ENCODE data around the gene DAAM1. TPM values are rescaled to one million over a fixed set of nuclear protein-coding genes. Genes with fewer than 3 reads are reported as not detected.

The DAAM1 gene
- polyA plus RNA-seq, 1 of the 3 experiments (the other 2 are of a cell fraction) = 5.1 TPM

DNA sequence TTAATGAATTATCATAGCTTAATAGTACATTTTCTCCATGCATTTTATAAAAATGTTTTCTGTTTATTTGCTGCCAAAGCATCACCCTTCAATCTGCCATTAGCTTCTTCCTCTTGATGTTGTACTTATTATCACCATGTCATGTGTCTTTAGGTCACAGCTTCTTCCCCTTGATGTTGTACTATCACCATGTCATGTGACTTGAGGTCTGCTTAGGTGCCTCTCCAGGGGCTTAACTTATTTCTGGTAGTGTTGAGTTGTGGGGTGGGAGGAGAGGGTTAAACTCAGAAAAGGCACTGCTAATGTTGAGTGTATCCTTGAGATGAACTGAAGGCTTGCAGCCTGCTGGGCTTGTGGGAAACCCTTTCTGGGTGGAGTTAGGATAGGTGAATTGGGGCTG, 87.8 kb downstream of the DAAM1 start:
- Histone ChIP-seq H3K27ac (ENCODE audit: low read depth in 2 of 2, low read length in 1 of 2) (peak overlapping the region; percentile 62 to 77; a peak in 3 of 4 replicates), H3K9me3 (no peaks in the 10 kb centered on the region), H3K27me3 (ENCODE audit: insufficient read depth) (no peaks in the 10 kb centered on the region), H3K4me1 (ENCODE audit: control insufficient read depth in 1 of 2, insufficient read depth in 2 of 2, low read depth in 1 of 2, low read length in 1 of 2) (peaks cover 2 to 41% of the 10 kb centered on the region in 2 experiments), H3K79me2 (ENCODE audit: insufficient read depth) (no peaks in the 10 kb centered on the region), H2AFZ (ENCODE audit: low read depth) (no peak overlapping the region), H3F3A (replicated peaks; ENCODE audit: insufficient read depth) (peaks cover 43% of the 10 kb centered on the region), H3K9ac (no peak overlapping the region), H3K9me2 (no peaks in the 10 kb centered on the region), H3K4me2 (peak overlapping the region; percentile 3; the same call in 1 of the 2 replicates), H3K36me3 (replicated peaks in 1 of 2; ENCODE audit: control insufficient read depth in 1 of 2, insufficient read depth in 2 of 2, low read length in 1 of 2) (peaks cover 0 to 4% of the 10 kb centered on the region in 2 experiments), H4K20me1 (ENCODE audit: insufficient read depth) (no peaks in the 10 kb centered on the region), H3K4me3 (ENCODE audit: low read depth in 2 of 2, low read length in 1 of 2) (no peak overlapping the region)
- ChIA-PET POLR2A (no interaction called here), CTCF (no interaction called here)
- TF ChIP-seq, protein P1, sequence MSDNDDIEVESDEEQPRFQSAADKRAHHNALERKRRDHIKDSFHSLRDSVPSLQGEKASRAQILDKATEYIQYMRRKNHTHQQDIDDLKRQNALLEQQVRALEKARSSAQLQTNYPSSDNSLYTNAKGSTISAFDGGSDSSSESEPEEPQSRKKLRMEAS (IDR thresholded peaks at IDR 0.05; ENCODE audit: low read depth) = no peak
- TF ChIP-seq NRF1 (IDR thresholded peaks at IDR 0.05; ENCODE audit: low read depth, low read length) (no peak), TEAD4 (IDR thresholded peaks at IDR 0.05; ENCODE audit: borderline replicate concordance, insufficient read depth) (no peak), POLR2AphosphoS5 (IDR thresholded peaks at IDR 0.05; ENCODE audit: low read depth, low read length) (no peak), ELF1 (IDR thresholded peaks at IDR 0.05) (no peak), CHD2 (IDR thresholded peaks at IDR 0.05; ENCODE audit: low read length, partially characterized antibody) (no peak), MEF2A (IDR thresholded peaks at IDR 0.05; ENCODE audit: borderline replicate concordance, low read depth) (no peak), RCOR1 (IDR thresholded peaks at IDR 0.05; ENCODE audit: low read length) (no peak), EP300 (IDR thresholded peaks at IDR 0.05; ENCODE audit: borderline replicate concordance in 1 of 2, low read depth in 1 of 2, low read length in 1 of 2) (no peak), SMC3 (IDR thresholded peaks at IDR 0.05; ENCODE audit: low read depth, low read length) (no peak), EZH2phosphoT487 (IDR thresholded peaks at IDR 0.05; ENCODE audit: borderline replicate concordance, low read depth) (no peak), NFIC (IDR thresholded peaks at IDR 0.05; ENCODE audit: borderline replicate concordance) (no peak), FOSL2 (IDR thresholded peaks at IDR 0.05; ENCODE audit: borderline replicate concordance, low read depth) (no peak), GATA2 (CRISPR knock-in tag; IDR thresholded peaks at IDR 0.05) (no peak), JUND (IDR thresholded peaks at IDR 0.05) (no peak), SIN3A (IDR thresholded peaks at IDR 0.05; ENCODE audit: borderline replicate concordance, low read depth, low read length) (no peak)
- TF ChIP-seq, protein P2, sequence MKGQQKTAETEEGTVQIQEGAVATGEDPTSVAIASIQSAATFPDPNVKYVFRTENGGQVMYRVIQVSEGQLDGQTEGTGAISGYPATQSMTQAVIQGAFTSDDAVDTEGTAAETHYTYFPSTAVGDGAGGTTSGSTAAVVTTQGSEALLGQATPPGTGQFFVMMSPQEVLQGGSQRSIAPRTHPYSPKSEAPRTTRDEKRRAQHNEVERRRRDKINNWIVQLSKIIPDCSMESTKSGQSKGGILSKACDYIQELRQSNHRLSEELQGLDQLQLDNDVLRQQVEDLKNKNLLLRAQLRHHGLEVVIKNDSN (IDR thresholded peaks at IDR 0.05; ENCODE audit: borderline replicate concordance, low read depth) = no peak
- TF ChIP-seq, protein P3, sequence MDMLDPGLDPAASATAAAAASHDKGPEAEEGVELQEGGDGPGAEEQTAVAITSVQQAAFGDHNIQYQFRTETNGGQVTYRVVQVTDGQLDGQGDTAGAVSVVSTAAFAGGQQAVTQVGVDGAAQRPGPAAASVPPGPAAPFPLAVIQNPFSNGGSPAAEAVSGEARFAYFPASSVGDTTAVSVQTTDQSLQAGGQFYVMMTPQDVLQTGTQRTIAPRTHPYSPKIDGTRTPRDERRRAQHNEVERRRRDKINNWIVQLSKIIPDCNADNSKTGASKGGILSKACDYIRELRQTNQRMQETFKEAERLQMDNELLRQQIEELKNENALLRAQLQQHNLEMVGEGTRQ (IDR thresholded peaks at IDR 0.05; ENCODE audit: borderline replicate concordance, low read depth, low read length) = no peak
- DNase-seq = no peak

DNA sequence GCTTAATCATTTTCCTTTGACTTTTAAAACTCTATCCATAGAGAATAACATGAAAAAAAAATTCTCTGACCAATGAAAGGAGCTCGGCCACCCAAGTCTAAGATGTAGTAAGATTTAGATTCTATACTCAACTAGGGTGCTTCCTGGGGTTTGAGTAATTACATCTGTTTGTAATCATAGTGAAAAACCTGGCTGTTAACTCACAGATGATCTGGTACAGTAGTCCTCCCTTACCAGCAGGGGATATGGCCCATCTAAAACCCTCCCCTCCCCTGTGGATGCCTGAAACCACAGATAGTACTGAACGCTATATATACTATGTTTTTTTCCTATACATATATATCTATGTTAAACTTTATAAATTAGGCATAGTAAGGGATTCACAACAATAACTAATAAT, 89.2 kb downstream of the DAAM1 start:
- 0 out of 2 replicates have a peak overlapping the region, but pooled peaks have one; percentile 38 for H3K4me2 ChIP-seq
- H3F3A ChIP-seq (replicated peaks; ENCODE audit: insufficient read depth) = peaks cover 43% of the 10 kb centered on the region
- peaks cover 2 to 41% of the 10 kb centered on the region in 2 experiments for H3K4me1 ChIP-seq (ENCODE audit: control insufficient read depth in 1 of 2, insufficient read depth in 2 of 2, low read depth in 1 of 2, low read length in 1 of 2)
- no peak for DNase-seq
- peaks cover 0 to 4% of the 10 kb centered on the region in 2 experiments for H3K36me3 ChIP-seq (replicated peaks in 1 of 2; ENCODE audit: control insufficient read depth in 1 of 2, insufficient read depth in 2 of 2, low read length in 1 of 2)
- H3K27ac ChIP-seq (ENCODE audit: low read depth in 2 of 2, low read length in 1 of 2) = peak overlapping the region in 1 of 2 experiments; percentile 89; a peak in 3 of 4 replicates
- no peaks in the 10 kb centered on the region for H3K9me3 ChIP-seq
- no peaks in the 10 kb centered on the region for H3K27me3 ChIP-seq (ENCODE audit: insufficient read depth)
- no peaks in the 10 kb centered on the region for H3K79me2 ChIP-seq (ENCODE audit: insufficient read depth)
- H3K9me2 ChIP-seq = no peaks in the 10 kb centered on the region
- H2AFZ ChIP-seq (ENCODE audit: low read depth) = no peak overlapping the region
- CTCF ChIA-PET = no interaction called here
- no peak overlapping the region for H3K4me3 ChIP-seq (ENCODE audit: low read depth in 2 of 2, low read length in 1 of 2)
- POLR2A ChIA-PET = no interaction called here
- H3K9ac ChIP-seq = no peak overlapping the region; the same call in 1 of the 2 replicates
- H4K20me1 ChIP-seq (ENCODE audit: insufficient read depth) = no peaks in the 10 kb centered on the region
- 55% methylated on average over 2 of the region's 2 CpGs for WGBS (ENCODE audit: low lambda C conversion rate)
- no peak for TF ChIP-seq RFX5 (IDR thresholded peaks at IDR 0.05; ENCODE audit: low read length)
- peak; percentile 69 for TF ChIP-seq TCF12 (IDR thresholded peaks at IDR 0.05)
- TF ChIP-seq, protein P4, sequence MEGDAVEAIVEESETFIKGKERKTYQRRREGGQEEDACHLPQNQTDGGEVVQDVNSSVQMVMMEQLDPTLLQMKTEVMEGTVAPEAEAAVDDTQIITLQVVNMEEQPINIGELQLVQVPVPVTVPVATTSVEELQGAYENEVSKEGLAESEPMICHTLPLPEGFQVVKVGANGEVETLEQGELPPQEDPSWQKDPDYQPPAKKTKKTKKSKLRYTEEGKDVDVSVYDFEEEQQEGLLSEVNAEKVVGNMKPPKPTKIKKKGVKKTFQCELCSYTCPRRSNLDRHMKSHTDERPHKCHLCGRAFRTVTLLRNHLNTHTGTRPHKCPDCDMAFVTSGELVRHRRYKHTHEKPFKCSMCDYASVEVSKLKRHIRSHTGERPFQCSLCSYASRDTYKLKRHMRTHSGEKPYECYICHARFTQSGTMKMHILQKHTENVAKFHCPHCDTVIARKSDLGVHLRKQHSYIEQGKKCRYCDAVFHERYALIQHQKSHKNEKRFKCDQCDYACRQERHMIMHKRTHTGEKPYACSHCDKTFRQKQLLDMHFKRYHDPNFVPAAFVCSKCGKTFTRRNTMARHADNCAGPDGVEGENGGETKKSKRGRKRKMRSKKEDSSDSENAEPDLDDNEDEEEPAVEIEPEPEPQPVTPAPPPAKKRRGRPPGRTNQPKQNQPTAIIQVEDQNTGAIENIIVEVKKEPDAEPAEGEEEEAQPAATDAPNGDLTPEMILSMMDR (IDR thresholded peaks at IDR 0.05) = peak; percentile 28
